GM21786 (cell line): ENCODE measurements around the gene EXOC2.

Experiments
- ATAC-seq: cut with Tn5 transposase; IDR thresholded peaks from one replicate; pipeline ENCODE4 v1.9.1; 2021; ENCODE audit not compliant: unreplicated experiment

The EXOC2 gene

GRCh38 chr6:474453-475185, 218.3 kb downstream of the EXOC2 start:
- peak; percentile 63 for ATAC-seq

- ATAC-seq, result no peak
These were observed 219.0 kb downstream of the EXOC2 start for GRCh38 chr6:473768-474452.

DNA sequence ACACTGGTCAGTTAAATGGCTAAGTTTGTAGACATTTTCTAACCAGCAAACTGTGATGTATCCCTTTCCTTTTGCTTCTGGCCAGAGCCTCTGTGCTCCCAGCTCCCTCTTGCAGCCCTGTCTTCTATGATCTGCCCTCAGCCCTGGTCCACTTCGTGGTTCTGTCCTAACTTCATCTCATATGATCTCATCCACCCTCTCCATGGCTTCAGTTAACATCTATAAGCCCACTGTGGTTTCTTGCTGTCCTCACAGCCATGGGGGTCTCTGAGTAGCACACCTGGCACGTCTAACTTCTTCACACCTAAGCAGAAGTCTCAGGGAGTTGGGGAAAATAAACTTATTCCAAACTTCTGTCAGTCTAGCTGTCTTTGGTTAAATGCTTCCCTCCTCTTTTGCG, 219.6 kb downstream of the EXOC2 start:
- ATAC-seq, result no peak

GRCh38 chr6:470901-471448, 222.0 kb downstream of the EXOC2 start:
- ATAC-seq, result peak; percentile 51

GRCh38 chr6:470051-470900, 222.7 kb downstream of the EXOC2 start:
- no peak for ATAC-seq

- ATAC-seq, result no peak
These were observed 225.3 kb downstream of the EXOC2 start for GRCh38 chr6:467671-468082.

GRCh38 chr6:467111-467510, 225.8 kb downstream of the EXOC2 start:
- no peak for ATAC-seq

DNA sequence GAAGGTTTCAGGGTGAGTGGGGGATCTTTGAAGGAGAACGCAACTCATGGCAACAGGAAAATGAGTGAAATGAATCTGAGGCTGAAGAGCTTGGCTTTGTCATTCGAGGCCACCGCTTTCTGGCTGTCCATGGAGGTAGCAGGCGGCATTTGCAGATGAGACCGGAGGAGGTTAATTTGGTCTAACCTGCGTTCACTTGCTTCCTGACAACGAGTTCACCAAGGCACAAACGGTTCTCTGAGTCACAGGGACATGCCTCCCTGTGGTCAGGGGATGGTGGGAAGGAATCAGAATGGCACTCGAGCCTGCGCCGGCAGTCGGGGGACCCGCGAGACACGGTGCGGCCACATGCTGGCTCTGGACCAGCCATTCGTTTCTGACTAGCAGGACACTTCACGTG, 226.4 kb downstream of the EXOC2 start:
- no peak for ATAC-seq

- ATAC-seq, result no peak
These were observed 227.2 kb downstream of the EXOC2 start for GRCh38 chr6:465531-466348.

DNA sequence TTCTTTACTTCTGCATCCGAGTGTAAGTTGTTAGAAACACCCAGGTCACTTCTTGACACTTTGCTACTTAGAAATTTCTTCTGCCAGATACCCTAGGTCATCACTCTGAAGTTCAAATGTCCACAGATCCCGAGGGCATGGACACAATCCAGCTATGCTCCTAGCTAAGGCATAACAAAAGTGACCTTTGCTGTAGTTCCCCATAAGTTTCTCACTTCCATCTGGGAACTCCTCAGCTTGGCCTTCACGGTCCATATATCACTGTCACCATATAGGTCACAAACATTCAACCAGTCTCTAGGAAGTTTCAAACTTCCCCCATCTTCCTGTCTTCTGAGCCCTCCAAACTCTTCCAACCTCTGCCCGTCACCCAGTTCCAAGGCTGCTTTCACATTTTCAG, 236.1 kb downstream of the EXOC2 start:
- no peak for ATAC-seq

DNA sequence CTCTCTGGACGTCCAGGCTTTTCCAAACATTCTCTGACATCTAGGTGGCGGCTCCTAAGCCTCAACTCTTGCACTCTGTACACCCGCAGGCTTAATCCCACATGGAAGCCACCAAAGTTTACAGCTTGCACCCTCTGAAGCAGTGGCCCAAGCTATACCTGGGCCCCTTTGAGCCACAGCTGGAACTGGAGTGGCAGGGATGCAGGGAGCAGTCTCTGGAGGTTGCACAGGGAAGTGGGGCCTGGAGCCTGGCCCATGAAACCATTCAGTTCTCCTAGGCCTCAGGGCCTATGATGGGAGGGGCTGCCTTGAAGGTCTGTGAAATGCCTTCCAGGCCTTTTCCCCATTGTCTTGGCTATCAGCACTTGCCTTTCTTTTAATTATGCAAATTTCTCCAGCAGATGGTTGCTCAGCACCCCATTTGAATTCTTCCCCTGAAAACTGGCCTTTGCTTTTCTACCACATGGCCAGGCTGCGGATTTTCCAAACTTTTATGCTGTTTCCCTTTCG, 236.5 kb downstream of the EXOC2 start:
- no peak for ATAC-seq

- ATAC-seq, result no peak
These were observed 237.1 kb downstream of the EXOC2 start for GRCh38 chr6:455835-456234.

- no peak for ATAC-seq
These were observed 237.8 kb downstream of the EXOC2 start for GRCh38 chr6:455006-455585.

DNA sequence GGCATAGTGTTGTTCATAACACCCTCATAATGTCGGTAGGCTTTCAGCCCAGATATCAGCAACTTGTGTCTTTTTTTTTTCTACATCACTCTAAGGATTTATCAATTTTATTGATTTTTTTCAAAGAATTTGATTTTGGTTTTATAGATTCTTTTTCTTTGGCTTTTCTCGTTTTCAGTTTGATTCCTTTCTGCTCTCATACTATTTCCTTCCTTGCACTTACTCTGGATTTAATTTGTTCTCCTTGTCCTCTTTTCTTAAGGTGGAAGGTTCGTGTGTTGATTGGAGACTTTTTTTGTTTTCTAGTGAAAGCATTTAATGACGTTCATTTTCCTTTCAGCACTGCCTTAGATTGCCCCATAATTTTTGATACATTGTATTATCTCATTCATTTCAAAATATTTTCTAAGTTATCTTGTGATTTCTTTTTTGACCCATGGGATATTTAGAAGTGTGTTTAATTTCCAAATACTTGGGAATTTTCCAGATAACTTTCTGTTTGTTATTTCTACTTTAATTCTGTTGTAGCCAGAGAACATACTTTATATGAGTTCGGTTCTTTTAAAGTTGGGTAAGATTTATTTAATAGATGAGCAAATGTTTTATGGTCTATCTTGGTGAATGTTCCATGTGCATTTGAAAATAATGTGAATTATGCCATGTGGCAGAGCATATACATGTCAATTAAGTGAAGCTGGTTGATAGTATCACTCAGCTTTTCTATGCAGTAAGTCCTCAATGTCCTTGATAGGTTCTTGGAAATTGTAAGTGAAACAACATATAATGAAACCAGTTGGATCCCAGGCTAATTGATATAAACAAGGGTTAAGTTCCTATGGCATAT, 238.6 kb downstream of the EXOC2 start:
- ATAC-seq, result no peak

- no peak for ATAC-seq
These were observed 239.8 kb downstream of the EXOC2 start for GRCh38 chr6:453152-453551.

DNA sequence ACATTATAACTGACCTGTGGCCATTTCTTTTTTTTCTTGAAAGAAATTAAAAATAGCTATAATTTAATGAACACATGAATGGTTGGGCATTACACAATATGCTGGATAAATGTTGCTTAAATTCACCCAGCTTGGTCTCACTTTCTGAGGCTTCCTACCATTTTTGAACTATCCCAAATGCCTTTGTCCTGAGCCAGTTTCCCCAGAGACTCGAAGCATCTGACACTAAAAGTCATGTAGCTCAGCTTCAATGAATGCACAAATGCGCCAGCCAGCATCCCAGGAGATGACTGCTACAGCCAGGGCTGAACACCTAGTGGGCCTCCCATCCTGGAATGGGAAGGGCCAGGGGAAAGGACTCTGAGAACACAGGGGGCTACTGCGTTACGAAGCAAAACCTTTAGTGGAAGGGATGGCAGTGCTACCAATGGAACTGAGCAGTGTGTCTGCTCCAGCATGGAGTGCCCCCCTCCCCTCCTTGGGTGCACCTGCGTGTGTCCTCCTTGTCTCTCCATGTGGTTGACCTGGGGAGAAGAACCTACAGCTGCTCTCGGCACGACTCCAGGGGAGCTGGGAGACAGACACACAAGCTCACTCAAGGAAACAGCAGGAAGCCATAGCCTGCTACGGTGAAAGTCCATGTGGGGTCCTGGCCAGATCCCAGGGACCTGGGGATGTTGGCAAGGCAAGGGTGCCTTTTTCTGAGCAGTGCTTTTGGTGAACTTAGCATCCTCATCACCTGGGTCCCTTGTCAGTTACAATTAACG, 240.5 kb downstream of the EXOC2 start:
- no peak for ATAC-seq

DNA sequence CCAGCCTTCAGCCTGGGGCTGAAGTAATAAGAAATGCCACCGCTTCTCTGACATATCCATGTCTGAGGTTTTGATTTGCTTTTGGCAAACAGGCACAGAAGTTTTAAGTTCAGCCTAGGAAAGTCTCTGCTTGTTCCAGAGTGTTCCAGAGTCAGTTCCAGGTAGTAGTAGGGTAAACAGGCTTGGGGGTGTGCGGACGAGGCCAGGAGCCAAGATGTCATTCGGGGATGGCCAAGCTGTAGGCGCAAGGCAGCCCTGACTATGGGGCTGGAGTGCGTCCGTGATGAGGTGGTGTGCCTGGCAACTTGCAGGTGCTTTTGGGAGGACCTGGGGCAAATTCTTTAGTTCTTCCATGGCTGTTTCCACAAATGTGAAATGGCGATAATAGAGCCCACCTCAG, 241.1 kb downstream of the EXOC2 start:
- no peak for ATAC-seq

DNA sequence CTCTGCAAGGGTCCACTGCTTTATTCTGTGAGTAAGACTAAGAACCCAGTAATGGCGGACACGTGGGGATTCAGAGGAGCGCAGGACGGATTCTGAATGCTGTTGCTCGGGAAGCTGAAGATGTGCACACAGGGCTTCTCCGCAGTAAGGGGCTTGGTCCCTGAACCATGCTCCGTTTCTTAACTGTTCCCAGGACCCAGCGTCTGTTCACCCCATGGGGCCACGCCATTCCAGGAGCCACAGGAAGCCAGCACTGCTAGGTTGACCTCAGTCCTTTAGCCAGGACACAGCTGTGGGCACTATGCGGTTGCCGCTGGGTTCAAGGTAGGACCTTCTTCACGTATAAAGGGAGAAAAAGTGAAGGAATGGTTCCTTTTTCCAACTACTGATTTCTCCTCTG, 241.6 kb downstream of the EXOC2 start:
- ATAC-seq, result no peak
